GM12878 (cell line): ENCODE data around the gene SCCPDH. TPM values are rescaled to one million over a fixed set of nuclear protein-coding genes. Genes with fewer than 3 reads are reported as not detected.

Experiments used
- ATAC-seq: fragments of 200-7000 bp; cut with Tn5 transposase; 3 replicates; pipeline ENCODE4 v1.9.1; 2020; ENCODE audit warnings: mild to moderate bottlenecking, moderate library complexity
- BruUV-seq: library from RNA; stranded (reverse); fragments of 400-500 nt; replicated peaks from 2 replicates; lab custom pipeline; 2021; lab: Mats Ljungman, UMichigan
- CTCF ChIA-PET: fragments of 300-600 bp; sonication (Branson Sonifier 250); formaldehyde crosslinking; extraction: SDS; loops from one replicate; lab custom pipeline; 2021; ENCODE audit warnings: inconsistent platforms; lab: Yijun Ruan, JAX
- POLR2A ChIA-PET: fragments of 350-600 bp; formaldehyde crosslinking; extraction: SDS; loops from one replicate; lab custom pipeline; 2021; ENCODE audit warnings: inconsistent platforms; lab: Charles Lee
- RAD21 ChIA-PET: fragments of 300-600 bp; sonication (Branson Sonifier 250); formaldehyde crosslinking; loops from one replicate; lab custom pipeline; 2023; ENCODE audit warnings: antibody characterized with exemption; ENCODE audit not compliant: unreplicated experiment; lab: Charles Lee
- SMC1A ChIA-PET: fragments of 300-600 bp; sonication (Branson Sonifier 250); formaldehyde crosslinking; loops from one replicate; lab custom pipeline; 2023; ENCODE audit not compliant: unreplicated experiment, uncharacterized antibody; lab: Charles Lee
- DNase-seq: peaks from one replicate; pipeline ENCODE4 v3.0.0-alpha.2; 2011; ENCODE audit warnings: low read depth, low spot score
- FAIRE-seq: peaks from 3 replicates; lab custom pipeline; 2011; peaks lifted over from hg19 to GRCh38; lab: Jason Lieb, UNC
- H2AFZ ChIP-seq: 2 replicates; pipeline ENCODE4 v1.6.0; 2011; ENCODE audit warnings: low read depth, low read length, control low read depth; ENCODE audit not compliant: control insufficient read depth
- H3K27ac ChIP-seq: 2 replicates; pipeline ENCODE4 v1.5.1; 2011; ENCODE audit warnings: control low read depth; ENCODE audit not compliant: control insufficient read depth, insufficient read depth
- H3K27me3 ChIP-seq, 2 experiments: replicated peaks in 1 of 2; 2 replicates each; pipeline versions ENCODE4 v1.6.0 to v1.6.1; 2011; ENCODE audit warnings: low read length in 1 of 2; ENCODE audit not compliant: control insufficient read depth in 2 of 2, insufficient read depth in 2 of 2
- H3K36me3 ChIP-seq, 2 experiments: 2 replicates each; pipeline ENCODE4 v1.5.1; 2011; ENCODE audit warnings: low read length in 1 of 2; ENCODE audit not compliant: control insufficient read depth in 2 of 2, insufficient read depth in 2 of 2
- H3K4me1 ChIP-seq: 2 replicates; pipeline ENCODE4 v1.6.1; 2011; ENCODE audit warnings: mild to moderate bottlenecking, low read length, moderate library complexity, mixed read lengths; ENCODE audit not compliant: control insufficient read depth, insufficient read depth
- H3K4me2 ChIP-seq: 2 replicates; pipeline ENCODE4 v1.6.0; 2011; ENCODE audit warnings: control low read depth; ENCODE audit not compliant: control insufficient read depth, insufficient read depth
- H3K4me3 ChIP-seq: fragments of 200-600 bp; sonication (generic); 2 replicates; pipeline ENCODE4 v1.5.1; 2016
- H3K79me2 ChIP-seq: 2 replicates; pipeline ENCODE4 v1.6.0; 2011; ENCODE audit warnings: low read length; ENCODE audit not compliant: control insufficient read depth, insufficient read depth
- H3K9ac ChIP-seq: 2 replicates; pipeline ENCODE4 v1.8.0; 2011; ENCODE audit warnings: low read length, control low read depth, mixed read lengths; ENCODE audit not compliant: control insufficient read depth, insufficient read depth
- H3K9me3 ChIP-seq: replicated peaks from 3 replicates; pipeline ENCODE4 v1.5.1; 2011; ENCODE audit warnings: mild to moderate bottlenecking, low read length; ENCODE audit not compliant: control insufficient read depth, insufficient read depth
- H4K20me1 ChIP-seq: 2 replicates; pipeline ENCODE4 v1.6.0; 2011; ENCODE audit not compliant: control insufficient read depth, insufficient read depth
- ATF2 ChIP-seq: IDR thresholded peaks from 2 replicates; pipeline ENCODE4 v1.6.1; 2012; ENCODE audit warnings: low read length, inconsistent platforms
- E2F4 ChIP-seq: IDR thresholded peaks from 2 replicates; pipeline ENCODE4 v1.6.1; 2012; ENCODE audit warnings: low read depth, low read length, improper control_type of control experiment
- FOS ChIP-seq: IDR thresholded peaks from 3 replicates; pipeline ENCODE4 v1.6.1; 2011; ENCODE audit warnings: borderline replicate concordance; ENCODE audit not compliant: insufficient read length; ENCODE audit errors: extremely low read depth
- MTA2 ChIP-seq: fragments of 450-650 bp; IDR thresholded peaks from 2 replicates; pipeline ENCODE4 v1.6.1; 2016; ENCODE audit warnings: low read depth, mild to moderate bottlenecking, moderate library complexity
- NBN ChIP-seq: fragments of 450-650 bp; IDR thresholded peaks from 2 replicates; pipeline ENCODE4 v1.6.1; 2016
- REST ChIP-seq: IDR thresholded peaks from 2 replicates; pipeline ENCODE4 v1.6.1; 2012; ENCODE audit warnings: mild to moderate bottlenecking, low read depth, low read length
- SREBF2 ChIP-seq: IDR thresholded peaks from 2 replicates; pipeline ENCODE4 v1.6.1; 2012; ENCODE audit warnings: mild to moderate bottlenecking, low read length
- TAF1 ChIP-seq: IDR thresholded peaks from 2 replicates; pipeline ENCODE4 v1.6.1; 2011; ENCODE audit warnings: mild to moderate bottlenecking, low read depth, low read length, borderline replicate concordance
- TCF12 ChIP-seq: IDR thresholded peaks from 2 replicates; pipeline ENCODE4 v1.6.1; 2011; ENCODE audit warnings: low read depth, mild to moderate bottlenecking, low read length
- YBX1 ChIP-seq: fragments of 450-650 bp; IDR thresholded peaks from 2 replicates; pipeline ENCODE4 v1.6.1; 2016; ENCODE audit warnings: antibody characterized with exemption
- ZNF207 ChIP-seq: fragments of 450-650 bp; IDR thresholded peaks from 2 replicates; pipeline ENCODE4 v1.6.1; 2014; ENCODE audit warnings: antibody characterized with exemption, mild to moderate bottlenecking, borderline replicate concordance
- WGBS: methylation state at CpG from one replicate; pipeline ENCODE4 v1.1.6; 2016; ENCODE audit warnings: low lambda C conversion rate; ENCODE audit not compliant: insufficient replicate concordance, insufficient coverage; ENCODE audit errors: missing lambda C conversion rate; 5-methylcytosine and 5-hydroxymethylcytosine counted together
- in situ Hi-C: fragments of 300-500 bp; cut with MboI; formaldehyde crosslinking; loops from 9 replicates; pipeline ENCODE4 v1.14.3; 2018; ENCODE audit warnings: mixed read lengths
- intact Hi-C: fragments of 100-400 bp; cut with micrococcal nuclease; formaldehyde crosslinking; loops from one replicate; pipeline ENCODE4 v1.14.2; 2022; ENCODE audit not compliant: unreplicated experiment
- polyA plus RNA-seq, 11 experiments: library from polyadenylated mRNA; depleted of rRNA in 4 of 11; unstranded in 6 of 11; stranded (reverse) in 5 of 11; fragments of >200 nt; fragmentation: Nextera tagmentation in 4 of 11; fragmentation: Illumina TruSeq in 1 of 11; extraction: Ambion mirVana in 4 of 11; extraction: Trizol in 1 of 11; gene quantifications; 1 replicate in 1 of 11; 2 replicates in 10 of 11; pipeline versions ENCODE4 v1.2.1 to v1.2.3, GENCODE V29; 2011 to 2016; ENCODE audit warnings: inconsistent platforms in 2 of 11, missing spikeins in 2 of 11, low read depth in 1 of 11
- total RNA-seq, 4 experiments: library from RNA; depleted of rRNA in 3 of 4; stranded (reverse); fragments of >200 nt in 3 of 4; fragmentation: Illumina TruSeq in 1 of 4; extraction: Trizol in 1 of 4; gene quantifications; 2 replicates each; pipeline versions ENCODE4 v1.2.1 to v1.2.3, GENCODE V29; 2013 to 2021
- TF ChIP-seq, protein P1 (sequence below): fragments of 450-650 bp; IDR thresholded peaks from 2 replicates; pipeline ENCODE4 v1.6.1; 2016; ENCODE audit warnings: mild to moderate bottlenecking, moderate library complexity, borderline replicate concordance

The SCCPDH gene
- total and polyA plus RNA-seq, 10 of the 15 experiments (the other 5 are each of a cell fraction or from before 2014, with no cell fraction given), result 5.4 to 44.8 (median 24.5) TPM

GRCh38 chr1:246788895-246789338 is 64.7 kb downstream of the SCCPDH start:
- FAIRE-seq (no peak), DNase-seq (no peak), ATAC-seq (peak; percentile 25)
- 24% methylated on average over 30 of the region's 37 CpGs for WGBS
- H3K4me2 ChIP-seq, result peak overlapping the region; percentile 42; the same call in 1 of the 2 replicates
- SMC1A ChIA-PET, result no interaction called here
- H3K36me3 ChIP-seq, result no peaks in the 10 kb centered on the region
- H4K20me1 ChIP-seq, result no peaks in the 10 kb centered on the region
- peaks cover 8% of the 10 kb centered on the region for H3K4me1 ChIP-seq
- no peak overlapping the region for H3K4me3 ChIP-seq
- RAD21 ChIA-PET, result no interaction called here
- H3K9ac ChIP-seq, result no peak overlapping the region
- in situ Hi-C loops, result no loop called here
- no TSS peak for BruUV-seq
- peak overlapping the region; percentile 60 for H2AFZ ChIP-seq
- intact Hi-C loops, result no loop called here
- no peaks in the 10 kb centered on the region for H3K79me2 ChIP-seq
- CTCF ChIA-PET, result no interaction called here
- POLR2A ChIA-PET, result no interaction called here
- no peaks in the 10 kb centered on the region for H3K9me3 ChIP-seq
- no peaks in the 10 kb centered on the region for H3K27me3 ChIP-seq
- H3K27ac ChIP-seq, result no peak overlapping the region
- TF ChIP-seq REST (no peak), SREBF2 (no peak), FOS (no peak), E2F4 (no peak), ZNF207 (no peak), ATF2 (no peak), TAF1 (no peak), TCF12 (no peak), MTA2 (no peak), NBN (no peak), YBX1 (no peak)
- TF ChIP-seq, protein P1, sequence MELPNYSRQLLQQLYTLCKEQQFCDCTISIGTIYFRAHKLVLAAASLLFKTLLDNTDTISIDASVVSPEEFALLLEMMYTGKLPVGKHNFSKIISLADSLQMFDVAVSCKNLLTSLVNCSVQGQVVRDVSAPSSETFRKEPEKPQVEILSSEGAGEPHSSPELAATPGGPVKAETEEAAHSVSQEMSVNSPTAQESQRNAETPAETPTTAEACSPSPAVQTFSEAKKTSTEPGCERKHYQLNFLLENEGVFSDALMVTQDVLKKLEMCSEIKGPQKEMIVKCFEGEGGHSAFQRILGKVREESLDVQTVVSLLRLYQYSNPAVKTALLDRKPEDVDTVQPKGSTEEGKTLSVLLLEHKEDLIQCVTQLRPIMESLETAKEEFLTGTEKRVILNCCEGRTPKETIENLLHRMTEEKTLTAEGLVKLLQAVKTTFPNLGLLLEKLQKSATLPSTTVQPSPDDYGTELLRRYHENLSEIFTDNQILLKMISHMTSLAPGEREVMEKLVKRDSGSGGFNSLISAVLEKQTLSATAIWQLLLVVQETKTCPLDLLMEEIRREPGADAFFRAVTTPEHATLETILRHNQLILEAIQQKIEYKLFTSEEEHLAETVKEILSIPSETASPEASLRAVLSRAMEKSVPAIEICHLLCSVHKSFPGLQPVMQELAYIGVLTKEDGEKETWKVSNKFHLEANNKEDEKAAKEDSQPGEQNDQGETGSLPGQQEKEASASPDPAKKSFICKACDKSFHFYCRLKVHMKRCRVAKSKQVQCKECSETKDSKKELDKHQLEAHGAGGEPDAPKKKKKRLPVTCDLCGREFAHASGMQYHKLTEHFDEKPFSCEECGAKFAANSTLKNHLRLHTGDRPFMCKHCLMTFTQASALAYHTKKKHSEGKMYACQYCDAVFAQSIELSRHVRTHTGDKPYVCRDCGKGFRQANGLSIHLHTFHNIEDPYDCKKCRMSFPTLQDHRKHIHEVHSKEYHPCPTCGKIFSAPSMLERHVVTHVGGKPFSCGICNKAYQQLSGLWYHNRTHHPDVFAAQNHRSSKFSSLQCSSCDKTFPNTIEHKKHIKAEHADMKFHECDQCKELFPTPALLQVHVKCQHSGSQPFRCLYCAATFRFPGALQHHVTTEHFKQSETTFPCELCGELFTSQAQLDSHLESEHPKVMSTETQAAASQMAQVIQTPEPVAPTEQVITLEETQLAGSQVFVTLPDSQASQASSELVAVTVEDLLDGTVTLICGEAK, result no peak
